Esophagus muscularis mucosa (tissue), 3 donors: ENCODE data around the gene GLUD1.
"Not testable (repeated sequence)": the region's sequence is repeated elsewhere in the genome, so short reads cannot be mapped to it uniquely, and the experiment has no call there.

Source experiments
- CTCF ChIP-seq, 3 experiments: fragments of 200-600 bp in 2 of 3; fragments of 450-650 bp in 1 of 3; sonication (generic) in 2 of 3; IDR thresholded peaks; one replicate each; pipeline ENCODE4 v1.5.1; 2017 to 2019; ENCODE audit warnings: antibody characterized with exemption in 3 of 3, mild to moderate bottlenecking in 2 of 3, moderate library complexity in 1 of 3
- POLR2AphosphoS5 ChIP-seq, 2 donors: sonication (generic); formaldehyde crosslinking; IDR thresholded peaks; one replicate each; pipeline ENCODE4 v1.6.1; 2017; ENCODE audit warnings: antibody characterized with exemption in 2 of 2

- not testable (repeated sequence) for TF ChIP-seq CTCF, POLR2AphosphoS5 (IDR thresholded peaks at IDR 0.05)
Measured at GRCh38 chr10:87019504-87019903, 75.1 kb downstream of the GLUD1 start.
